MCF 10A (cell line): ENCODE measurements around the gene MBTD1. TPM values are rescaled to one million over a fixed set of nuclear protein-coding genes. Genes with fewer than 3 reads are reported as not detected.
"Not testable (repeated sequence)": the region's sequence is repeated elsewhere in the genome, so short reads cannot be mapped to it uniquely, and the experiment has no call there.

Experiments
- BruUV-seq: library from RNA; stranded (reverse); fragments of 400-500 nt; replicated peaks from 2 replicates; lab custom pipeline; 2021; lab: Mats Ljungman, UMichigan
- CTCF ChIA-PET: fragments of 300-600 bp; sonication (Branson Sonifier 250); formaldehyde crosslinking; extraction: SDS; loops from one replicate; lab custom pipeline; 2021; ENCODE audit warnings: antibody characterized with exemption, inconsistent platforms; lab: Yijun Ruan, JAX
- POLR2A ChIA-PET: fragments of 300-600, 350-650 bp; sonication (Branson Sonifier 250); formaldehyde crosslinking; extraction: SDS; loops from one replicate; lab custom pipeline; 2020; ENCODE audit warnings: antibody characterized with exemption, inconsistent platforms; lab: Yijun Ruan, JAX
- DNase-seq: peaks from one replicate; pipeline ENCODE4 v3.0.0-alpha.2; 2018; ENCODE audit not compliant: unreplicated experiment
- H3K27ac Mint-ChIP-seq: one replicate; pipeline ENCODE4 v1.8.0; 2022; ENCODE audit warnings: mild to moderate bottlenecking, low read depth, mixed read lengths; ENCODE audit not compliant: unreplicated experiment
- H3K27me3 Mint-ChIP-seq: one replicate; pipeline ENCODE4 v1.8.0; 2022; ENCODE audit warnings: mixed read lengths; ENCODE audit not compliant: insufficient read depth, unreplicated experiment
- H3K36me3 Mint-ChIP-seq: one replicate; pipeline ENCODE4 v1.8.0; 2022; ENCODE audit warnings: mild to moderate bottlenecking, moderate library complexity, mixed read lengths; ENCODE audit not compliant: insufficient read depth, unreplicated experiment
- H3K4me1 Mint-ChIP-seq: one replicate; pipeline ENCODE4 v1.8.0; 2022; ENCODE audit warnings: mixed read lengths; ENCODE audit not compliant: insufficient read depth, unreplicated experiment
- H3K4me3 Mint-ChIP-seq: one replicate; pipeline ENCODE4 v1.8.0; 2022; ENCODE audit warnings: mild to moderate bottlenecking, moderate library complexity, mixed read lengths; ENCODE audit not compliant: unreplicated experiment
- H3K9me3 Mint-ChIP-seq: one replicate; pipeline ENCODE4 v1.8.0; 2022; ENCODE audit warnings: mixed read lengths; ENCODE audit not compliant: unreplicated experiment
- intact Hi-C: fragments of 100-400 bp; cut with micrococcal nuclease; formaldehyde crosslinking; loops from 2 replicates; pipeline ENCODE4 v1.14.1; 2022
- total RNA-seq: library from RNA; stranded (reverse); gene quantifications from 2 replicates; pipeline ENCODE4 v1.2.3, GENCODE V29; 2022
- TF ChIP-seq, protein P1 (sequence below): fragments of 200-600 bp; IDR thresholded peaks from one replicate; pipeline ENCODE4 v1.8.0; 2022; ENCODE audit warnings: antibody characterized with exemption, mild to moderate bottlenecking; ENCODE audit not compliant: unreplicated experiment

MBTD1 gene
- total RNA-seq, 1 experiment from 2014 or later, result 7.7 TPM

DNA sequence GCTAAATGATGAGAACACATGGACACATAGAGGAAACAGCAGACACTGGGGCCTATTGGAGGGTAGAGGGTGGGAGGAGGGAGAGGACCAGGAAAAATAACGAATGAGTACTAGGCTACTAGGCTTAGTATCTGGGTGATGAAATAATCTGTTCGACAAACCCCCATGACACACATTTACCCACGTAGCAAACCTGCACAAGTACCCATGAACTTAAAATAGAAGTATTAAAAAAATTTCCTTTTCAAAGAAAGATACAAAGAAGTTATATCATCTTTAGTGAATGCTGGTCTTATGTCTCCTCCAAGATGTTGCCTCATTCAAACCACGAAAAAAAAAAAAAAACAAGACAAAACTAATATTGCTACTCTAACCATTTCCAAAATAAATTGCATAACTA, 31.7 kb downstream of the MBTD1 start:
- TF ChIP-seq, protein P1, sequence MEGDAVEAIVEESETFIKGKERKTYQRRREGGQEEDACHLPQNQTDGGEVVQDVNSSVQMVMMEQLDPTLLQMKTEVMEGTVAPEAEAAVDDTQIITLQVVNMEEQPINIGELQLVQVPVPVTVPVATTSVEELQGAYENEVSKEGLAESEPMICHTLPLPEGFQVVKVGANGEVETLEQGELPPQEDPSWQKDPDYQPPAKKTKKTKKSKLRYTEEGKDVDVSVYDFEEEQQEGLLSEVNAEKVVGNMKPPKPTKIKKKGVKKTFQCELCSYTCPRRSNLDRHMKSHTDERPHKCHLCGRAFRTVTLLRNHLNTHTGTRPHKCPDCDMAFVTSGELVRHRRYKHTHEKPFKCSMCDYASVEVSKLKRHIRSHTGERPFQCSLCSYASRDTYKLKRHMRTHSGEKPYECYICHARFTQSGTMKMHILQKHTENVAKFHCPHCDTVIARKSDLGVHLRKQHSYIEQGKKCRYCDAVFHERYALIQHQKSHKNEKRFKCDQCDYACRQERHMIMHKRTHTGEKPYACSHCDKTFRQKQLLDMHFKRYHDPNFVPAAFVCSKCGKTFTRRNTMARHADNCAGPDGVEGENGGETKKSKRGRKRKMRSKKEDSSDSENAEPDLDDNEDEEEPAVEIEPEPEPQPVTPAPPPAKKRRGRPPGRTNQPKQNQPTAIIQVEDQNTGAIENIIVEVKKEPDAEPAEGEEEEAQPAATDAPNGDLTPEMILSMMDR, result no peak
- Mint-ChIP-seq H3K27me3 (no peaks in the 10 kb centered on the region), H3K4me3 (no peak overlapping the region), H3K36me3 (peaks cover 14% of the 10 kb centered on the region), H3K27ac (no peak overlapping the region), H3K4me1 (peaks cover 10% of the 10 kb centered on the region), H3K9me3 (no peaks in the 10 kb centered on the region)
- ChIA-PET CTCF (interaction anchor here (0.6 kb wide), 1 partner anchor 14 kb away, joined by 3 read pairs; no protein-coding TSS in a partner anchor), POLR2A (interaction anchor here (0.7 to 1.0 kb wide), 2 partner anchors 14 to 30 kb away, joined by 3 to 4 read pairs; no protein-coding TSS in a partner anchor)
- no peak for DNase-seq
- intact Hi-C loops, result no loop called here
- no TSS peak for BruUV-seq

DNA sequence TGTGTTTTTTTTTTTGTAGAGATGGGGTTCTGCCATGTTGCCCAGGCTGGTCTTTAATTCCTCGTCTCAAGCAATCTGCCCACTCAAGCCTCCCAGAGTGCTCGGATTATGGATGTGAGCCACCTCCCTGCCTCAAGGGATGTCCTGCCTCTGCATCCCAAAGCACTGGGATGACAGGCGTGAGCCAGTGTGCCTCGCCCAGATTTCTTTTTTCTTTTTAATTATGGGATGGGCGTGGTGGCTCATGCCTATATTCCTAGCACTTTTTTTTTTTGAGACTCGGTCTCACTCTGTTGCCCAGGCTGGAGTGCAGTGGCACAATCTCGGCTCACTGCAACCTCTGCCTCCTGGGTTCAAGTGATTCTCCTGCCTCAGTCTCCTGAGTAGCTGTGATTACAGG, 34.3 kb downstream of the MBTD1 start:
- ChIA-PET CTCF (interaction anchor here (0.7 kb wide), 1 partner anchor 130 kb away, joined by 4 read pairs; no protein-coding TSS in a partner anchor), POLR2A (interaction anchor here (0.7 kb wide), 1 partner anchor 14 kb away, joined by 3 read pairs; no protein-coding TSS in a partner anchor)
- BruUV-seq, H3K4me1 Mint-ChIP-seq, H3K27ac Mint-ChIP-seq, H3K4me3 Mint-ChIP-seq, H3K27me3 Mint-ChIP-seq, DNase-seq, H3K9me3 Mint-ChIP-seq, intact Hi-C loops: not testable (repeated sequence)
- H3K36me3 Mint-ChIP-seq, result peaks cover 35% of the 10 kb centered on the region

DNA sequence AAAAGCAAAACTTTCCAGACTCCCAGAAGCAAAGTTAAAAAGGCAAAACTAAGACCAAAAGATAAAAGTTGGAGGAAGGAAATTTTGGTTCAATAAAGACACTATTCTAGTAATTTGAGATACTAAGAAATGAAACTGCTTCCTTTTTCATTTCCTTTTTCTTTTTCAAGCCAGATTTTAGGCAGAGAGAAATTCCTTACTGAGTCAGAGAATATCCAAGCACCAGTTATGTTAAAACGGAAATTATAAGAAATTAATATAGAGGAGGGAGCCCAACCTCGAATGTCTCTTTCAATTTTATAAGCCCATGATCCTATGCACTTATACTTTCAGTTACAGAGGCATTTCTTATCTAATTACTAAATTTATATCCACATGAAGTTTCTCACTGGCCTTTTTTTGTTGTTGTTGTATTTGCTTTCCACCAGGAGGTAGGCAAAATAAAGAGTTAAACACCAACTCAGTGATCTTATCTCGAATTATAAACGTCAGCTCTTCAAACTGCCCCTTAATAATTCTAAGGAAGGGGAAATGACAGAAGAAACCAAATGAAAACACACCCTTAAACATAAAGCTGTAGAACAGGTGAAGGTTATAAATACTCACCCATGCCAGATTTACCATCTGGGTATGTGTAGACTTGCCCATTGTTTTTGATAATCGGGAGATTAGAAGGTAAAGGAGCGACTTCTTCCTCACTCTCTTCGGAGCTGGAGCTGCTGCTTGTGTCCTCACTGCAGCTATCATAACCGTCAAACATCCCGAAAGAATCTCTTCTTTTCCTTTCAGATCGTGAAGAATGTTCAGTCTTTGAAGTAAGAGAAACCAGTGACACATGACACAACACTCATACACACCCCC, 35.2 kb downstream of the MBTD1 start:
- Mint-ChIP-seq H3K9me3 (no peaks in the 10 kb centered on the region), H3K4me1 (no peaks in the 10 kb centered on the region), H3K36me3 (peaks cover 43% of the 10 kb centered on the region), H3K4me3 (no peak overlapping the region), H3K27me3 (no peaks in the 10 kb centered on the region), H3K27ac (peak overlapping the region; percentile 31)
- CTCF ChIA-PET, result interaction anchor here (0.6 to 1.1 kb wide), 2 partner anchors 34 to 43 kb away, joined by 3 to 4 read pairs; no protein-coding TSS in a partner anchor
- intact Hi-C loops, result no loop called here
- TF ChIP-seq, protein P1, result no peak
- no TSS peak for BruUV-seq
- DNase-seq, result no peak
- POLR2A ChIA-PET, result interaction anchor here (0.7 kb wide), 1 partner anchor 28 kb away, joined by 3 read pairs; no protein-coding TSS in a partner anchor

DNA sequence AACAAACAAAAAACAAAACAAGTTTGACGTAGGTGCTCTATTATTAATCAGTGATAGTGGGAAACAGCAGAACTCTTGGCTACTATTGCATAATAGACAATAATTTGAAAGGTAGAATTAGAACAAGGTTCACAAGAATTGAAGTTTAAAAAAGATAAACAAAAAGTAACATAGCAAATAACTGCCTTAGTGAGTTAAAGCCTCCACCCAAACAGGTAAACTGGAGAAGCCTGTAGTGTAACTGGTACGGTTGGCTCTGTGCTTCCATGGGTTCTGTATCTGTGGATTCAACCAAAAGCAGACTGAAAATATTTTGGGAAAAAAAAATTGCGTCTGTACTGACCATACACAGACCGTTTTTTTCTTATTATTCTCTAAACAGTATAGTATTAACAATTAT, 38.5 kb downstream of the MBTD1 start:
- H3K9me3 Mint-ChIP-seq, result no peaks in the 10 kb centered on the region
- no peak overlapping the region for H3K27ac Mint-ChIP-seq
- H3K4me3 Mint-ChIP-seq, result no peak overlapping the region
- TF ChIP-seq, protein P1, result no peak
- no peaks in the 10 kb centered on the region for H3K27me3 Mint-ChIP-seq
- peaks cover 69% of the 10 kb centered on the region for H3K36me3 Mint-ChIP-seq
- no peak for DNase-seq
- POLR2A ChIA-PET, result interaction anchor here (0.6 kb wide), 1 partner anchor 21 kb away, joined by 4 read pairs; no protein-coding TSS in a partner anchor
- no TSS peak for BruUV-seq
- intact Hi-C loops, result no loop called here
- CTCF ChIA-PET, result no interaction called here
- H3K4me1 Mint-ChIP-seq, result no peaks in the 10 kb centered on the region
